C4-2B (cell line): ENCODE measurements around the gene GNAL.

ENCODE experiments used
- CTCF ChIP-seq: fragments of 450-650 bp; conservative IDR thresholded peaks from 2 replicates; pipeline ENCODE4 v1.5.1; 2017; ENCODE audit warnings: mild to moderate bottlenecking
- ZFX ChIP-seq: fragments of 450-650 bp; IDR thresholded peaks from 2 replicates; pipeline ENCODE4 v1.6.1; 2017

- no peak for TF ChIP-seq CTCF
- no peak for TF ChIP-seq ZFX
These were observed 58.2 kb downstream of the GNAL start for GRCh38 chr18:11747286-11747685.
